HG02981 (cell line): ENCODE data around the gene PGBD5.

Experiments
- ATAC-seq: cut with Tn5 transposase; IDR thresholded peaks from one replicate; pipeline ENCODE4 v1.9.1; 2021; ENCODE audit warnings: mild to moderate bottlenecking, moderate library complexity; ENCODE audit not compliant: unreplicated experiment

PGBD5 gene

DNA sequence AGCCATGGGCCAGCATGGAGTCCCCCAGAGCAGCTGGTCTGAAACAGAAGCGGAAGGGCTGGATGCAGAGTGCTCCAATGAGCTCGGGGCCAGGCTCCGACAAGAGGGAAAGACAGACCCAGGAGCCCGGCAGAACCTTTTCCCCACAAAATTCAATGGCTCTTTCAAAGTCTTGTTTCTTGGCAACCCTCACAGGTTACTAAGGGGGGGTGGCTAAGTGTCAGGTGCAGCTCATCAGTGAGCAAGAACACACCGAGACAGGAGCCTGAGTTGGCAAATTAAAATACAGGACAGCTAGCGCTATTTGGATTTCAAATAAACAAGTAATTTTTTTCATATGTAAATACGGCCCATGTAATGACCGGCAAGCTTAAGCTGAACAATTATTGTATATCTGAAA lies 27.3 kb downstream of the PGBD5 start:
- no peak for ATAC-seq

DNA sequence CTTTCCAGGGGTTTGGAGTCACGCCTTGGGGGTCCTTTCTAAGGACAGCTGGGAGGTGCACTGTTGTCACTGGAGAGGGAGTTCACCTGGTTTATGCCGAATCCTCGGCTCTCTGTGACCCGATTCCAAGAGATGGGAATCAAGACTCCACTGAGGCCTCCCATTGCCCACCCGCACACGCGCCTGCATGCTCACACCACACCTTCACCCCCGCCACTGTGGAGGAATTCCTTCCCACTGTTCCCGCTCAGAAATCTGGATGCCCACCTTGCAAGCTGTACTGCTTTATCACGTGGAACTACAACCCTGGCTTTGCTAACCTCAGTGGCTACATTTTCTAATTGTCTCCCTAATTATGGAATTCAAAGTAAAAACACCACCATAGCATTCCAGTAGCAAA lies 29.2 kb downstream of the PGBD5 start:
- ATAC-seq: no peak

DNA sequence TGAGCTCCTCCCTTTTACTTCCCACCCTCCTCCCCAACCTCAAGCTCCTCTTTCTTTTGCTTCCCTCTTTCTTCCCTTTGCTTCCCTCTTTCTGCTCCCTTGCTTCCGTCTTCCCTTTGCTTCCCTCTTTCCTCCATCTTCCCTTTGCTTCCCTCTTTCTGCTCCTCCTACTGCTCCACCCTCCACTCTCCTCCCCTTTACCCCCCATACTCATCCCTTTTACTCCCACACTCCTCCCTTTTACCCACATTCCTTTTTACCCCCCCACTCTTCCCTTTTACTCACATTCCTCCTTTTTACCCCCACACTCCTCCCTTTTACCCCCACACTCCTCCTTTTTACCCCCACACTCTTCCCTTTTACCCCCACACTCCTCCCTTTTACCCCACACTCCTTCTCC lies 30.2 kb downstream of the PGBD5 start:
- no peak for ATAC-seq

DNA sequence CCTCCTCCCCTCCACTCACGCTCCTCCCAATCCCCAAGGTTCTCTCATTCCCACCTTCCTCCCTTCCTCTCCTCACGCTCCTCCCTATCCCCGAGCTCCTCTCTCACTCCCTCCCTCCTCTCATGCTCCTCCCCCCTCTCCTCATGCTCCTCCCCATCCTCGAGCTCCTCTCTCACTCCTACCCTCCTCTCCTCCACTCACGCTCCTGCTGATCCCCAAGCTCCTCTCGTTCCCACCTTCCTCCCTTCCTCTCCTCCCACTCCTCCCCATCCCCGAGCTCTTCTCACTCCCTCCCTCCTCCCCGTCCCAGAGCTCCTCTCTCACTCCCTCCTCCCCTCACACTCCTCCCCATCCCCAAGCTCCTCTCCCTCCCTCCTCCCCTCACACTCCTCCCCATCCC lies 31.4 kb downstream of the PGBD5 start:
- ATAC-seq: no peak

DNA sequence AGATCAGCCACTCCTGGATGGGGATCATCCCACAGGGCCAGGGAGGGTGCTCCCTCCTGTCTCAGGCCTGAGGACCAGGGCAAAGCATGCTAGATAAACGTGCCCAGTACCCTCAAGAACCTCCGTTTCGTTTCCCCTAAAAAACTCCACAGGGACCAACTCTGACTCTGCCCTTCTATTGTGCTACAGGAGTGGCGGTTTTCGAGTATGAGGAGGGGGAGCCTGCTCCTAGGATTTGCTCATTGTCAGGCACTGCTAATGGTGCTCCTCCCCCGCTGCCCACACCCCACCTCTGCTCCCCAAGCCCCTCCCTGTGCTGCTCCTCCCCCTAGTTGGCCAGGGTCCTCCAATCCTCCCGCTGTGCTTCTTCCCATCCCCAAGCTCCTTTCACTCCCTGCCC lies 32.0 kb downstream of the PGBD5 start:
- ATAC-seq: no peak

DNA sequence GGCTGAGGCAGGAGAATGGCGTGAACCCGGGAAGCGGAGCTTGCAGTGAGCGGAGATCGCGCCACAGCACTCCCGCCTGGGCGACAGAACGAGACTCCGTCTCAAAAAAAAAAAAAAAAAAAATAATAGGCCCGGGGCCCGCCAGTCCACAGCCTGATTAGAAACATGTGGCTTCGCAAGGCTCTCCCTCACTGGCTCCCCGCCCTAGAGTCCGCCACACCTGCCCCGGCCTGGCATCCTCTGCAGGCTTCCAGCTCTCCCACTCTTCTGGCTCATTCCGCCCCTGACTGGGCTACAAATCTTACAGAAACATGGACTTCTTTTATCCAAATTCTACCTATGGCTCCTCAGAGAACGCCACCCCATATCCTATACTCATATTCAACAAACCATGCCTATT lies 32.4 kb downstream of the PGBD5 start:
- ATAC-seq: no peak

DNA sequence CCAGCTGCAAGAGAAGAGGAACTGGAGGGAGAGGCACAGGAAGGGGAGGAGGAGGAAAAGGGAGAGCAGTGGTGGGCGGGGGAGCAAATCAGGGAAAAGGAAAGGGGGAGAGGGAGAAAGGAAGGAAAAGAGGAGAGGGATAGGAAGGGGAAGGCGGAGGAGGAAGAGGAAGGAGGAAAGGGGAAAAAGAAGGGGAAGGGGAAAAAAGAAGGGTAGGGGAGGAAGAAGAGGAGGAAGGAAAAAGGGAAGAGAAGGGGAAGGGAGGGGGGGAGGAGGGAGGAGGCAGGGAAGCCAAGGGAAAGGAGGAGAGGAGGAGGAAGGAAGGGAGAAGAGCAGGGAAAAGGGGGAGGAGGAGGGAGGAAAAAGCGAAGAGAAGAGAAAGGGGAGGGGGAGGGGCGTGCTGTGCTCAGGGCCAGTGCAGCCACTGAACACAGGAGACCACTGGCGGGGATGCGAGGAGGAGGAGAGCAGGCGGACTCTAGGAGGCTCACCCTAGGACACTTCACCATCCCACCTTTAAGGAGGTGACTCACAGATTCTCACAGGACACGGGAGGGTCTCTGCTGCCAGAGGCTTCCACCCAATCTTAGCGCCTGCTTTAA lies 33.1 kb downstream of the PGBD5 start:
- ATAC-seq: no peak

DNA sequence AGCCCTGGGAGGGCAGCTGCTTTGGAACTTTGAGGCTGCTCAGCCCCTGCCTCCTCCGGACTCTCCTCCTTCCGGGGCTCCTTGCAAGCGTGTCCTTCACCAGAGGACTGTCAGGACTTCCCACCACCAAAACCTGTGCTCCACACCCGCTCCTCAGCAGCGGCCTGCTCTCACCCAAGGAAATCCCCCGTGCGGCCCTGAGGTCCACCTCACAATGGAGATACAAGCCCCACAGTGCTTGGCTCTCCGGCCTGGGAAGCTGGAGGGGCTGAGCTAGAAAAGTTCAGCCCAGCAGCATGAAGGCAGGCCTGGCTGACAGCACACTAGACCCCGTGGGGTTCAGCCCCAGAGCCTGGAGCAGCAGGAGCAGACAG lies 33.6 kb downstream of the PGBD5 start:
- ATAC-seq: no peak

DNA sequence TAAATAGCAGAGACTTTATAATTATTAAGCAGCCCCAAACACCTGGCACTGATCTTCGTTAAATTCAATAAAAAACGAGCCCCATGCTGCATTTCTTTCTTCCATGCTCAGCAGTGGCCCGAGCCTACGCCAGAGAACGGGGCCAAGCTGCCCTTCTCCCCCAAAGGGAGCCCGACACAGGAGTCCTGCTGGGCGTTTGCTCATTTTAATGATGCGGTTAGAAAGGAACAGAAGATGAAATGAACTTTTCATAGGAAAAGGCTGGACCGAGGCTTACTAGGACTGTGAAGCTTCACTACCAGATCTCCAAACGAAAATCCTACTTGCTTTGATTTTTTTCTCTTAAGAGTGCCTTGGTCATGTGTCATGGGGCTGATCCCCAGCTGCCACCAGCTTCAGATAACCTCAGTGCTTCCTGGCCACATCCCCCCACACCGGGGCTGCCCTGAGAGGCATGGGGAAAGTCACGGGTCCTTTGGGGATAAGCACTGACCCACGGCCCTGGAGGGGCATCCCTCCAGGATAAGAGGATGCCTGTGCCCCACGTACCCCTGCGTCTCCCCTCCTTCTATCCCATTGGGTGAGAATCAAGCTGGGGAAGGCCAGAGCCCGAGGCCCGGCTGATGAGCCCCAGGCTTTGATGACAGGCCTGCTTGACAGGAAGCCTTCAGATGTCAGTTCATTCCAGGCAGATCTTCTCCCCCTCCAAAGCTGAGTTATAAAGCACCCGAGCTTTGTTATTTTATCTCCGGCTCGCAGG lies 34.2 kb downstream of the PGBD5 start:
- no peak for ATAC-seq

DNA sequence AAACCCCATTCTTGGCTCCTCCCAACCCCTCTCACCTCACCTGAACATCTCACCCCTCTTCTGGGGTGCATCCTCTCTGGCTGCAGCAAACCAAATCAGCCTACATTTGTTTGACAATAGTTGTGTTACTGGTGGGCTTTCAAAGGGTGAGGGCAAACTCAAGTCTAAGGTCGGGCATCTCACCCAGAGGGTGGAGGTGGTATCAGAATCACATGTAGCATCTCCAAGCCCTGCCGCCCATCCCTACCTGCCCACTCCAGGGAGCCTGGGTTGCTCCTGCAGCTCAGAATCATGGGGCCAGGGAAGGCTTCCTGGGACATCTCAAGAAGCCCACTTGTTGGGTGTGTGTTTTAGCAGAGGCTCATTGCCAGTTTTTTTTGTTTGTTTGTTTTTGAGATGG lies 35.8 kb downstream of the PGBD5 start:
- ATAC-seq: no peak

DNA sequence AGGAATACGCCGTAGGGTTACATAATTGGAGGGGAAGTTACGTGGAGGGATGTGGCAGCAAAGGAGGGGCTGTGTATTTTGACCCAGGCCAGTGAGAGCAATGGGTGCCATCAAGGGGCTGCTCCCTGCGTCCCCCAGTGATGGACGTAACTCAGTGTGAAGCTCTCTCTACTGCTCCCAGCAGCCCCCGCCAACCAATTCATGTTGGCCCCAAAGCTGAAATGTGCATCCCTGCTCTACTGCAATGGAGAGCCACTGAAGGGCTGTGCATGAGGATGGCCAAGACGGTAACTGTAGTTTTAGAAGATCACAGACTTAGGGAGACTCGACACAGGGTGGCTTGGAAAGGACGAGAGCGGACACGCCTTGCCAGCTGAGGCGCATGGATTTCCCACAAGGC lies 38.3 kb downstream of the PGBD5 start:
- ATAC-seq: no peak

DNA sequence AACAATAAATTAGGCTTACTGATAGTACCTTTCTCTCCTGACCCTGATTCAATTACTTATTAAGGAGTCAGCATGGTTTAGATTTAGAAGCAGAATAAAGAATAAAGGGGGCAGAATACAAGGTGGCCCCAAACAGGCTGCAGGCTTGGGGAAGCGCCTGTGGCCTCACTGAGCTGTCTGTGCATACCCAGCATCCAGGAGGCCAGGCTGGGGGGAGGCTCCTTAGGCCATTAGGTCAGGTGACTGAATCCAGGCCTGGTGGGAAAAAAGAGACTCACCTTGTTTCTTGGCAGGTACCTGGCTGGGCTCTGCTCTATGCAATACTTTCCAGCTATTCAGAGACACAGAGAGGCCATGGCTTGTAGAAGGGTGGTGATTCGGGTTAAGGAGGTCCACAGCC lies 38.8 kb downstream of the PGBD5 start:
- ATAC-seq: no peak

DNA sequence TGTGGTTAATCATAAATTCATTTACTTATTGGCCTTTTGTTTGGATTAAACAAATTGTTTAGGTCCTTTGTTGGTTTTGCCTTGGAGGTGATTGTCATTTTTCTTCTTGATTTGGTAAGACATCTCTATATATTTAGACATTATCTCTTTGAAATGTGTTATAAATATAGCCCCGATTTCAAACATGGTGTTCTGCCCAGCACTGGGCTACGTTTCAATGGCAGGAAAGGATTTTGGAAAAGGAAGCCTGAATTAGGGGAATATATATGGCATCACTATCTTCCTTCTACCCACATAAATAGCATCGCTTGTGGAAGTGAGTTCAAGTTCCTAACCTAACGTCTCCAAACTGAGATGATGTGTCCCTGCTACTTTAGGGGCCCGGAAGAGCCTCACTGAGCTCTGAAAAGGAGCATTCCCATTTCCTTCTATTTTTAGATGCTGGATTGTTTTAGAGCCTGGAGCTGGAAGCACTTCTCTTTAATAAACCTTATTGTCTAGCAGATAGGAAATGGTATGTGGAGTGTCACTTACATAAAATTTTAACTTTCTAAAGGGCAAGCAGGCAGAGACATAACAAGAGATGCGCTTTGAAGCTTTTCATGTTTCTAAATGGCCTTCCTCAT lies 39.4 kb downstream of the PGBD5 start:
- no peak for ATAC-seq

DNA sequence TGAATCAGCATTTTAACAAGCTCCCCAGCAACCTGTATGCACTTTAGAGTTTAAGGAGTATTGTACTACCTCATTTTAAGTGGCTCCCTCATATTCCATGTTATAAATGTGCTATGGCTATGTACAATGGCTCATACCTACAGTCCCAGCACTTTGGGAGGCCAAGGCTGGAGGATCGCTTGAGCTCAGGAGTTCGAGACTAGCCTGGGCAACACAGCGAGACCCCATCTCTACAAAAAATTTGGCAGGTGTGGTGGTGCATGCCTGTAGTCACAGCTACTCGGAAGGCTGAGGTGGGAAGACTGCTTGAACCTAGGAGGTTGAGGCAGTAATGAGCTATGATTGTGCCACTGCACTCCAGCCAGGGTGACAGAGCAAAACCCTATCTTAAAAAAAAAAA lies 40.2 kb downstream of the PGBD5 start:
- ATAC-seq: no peak

DNA sequence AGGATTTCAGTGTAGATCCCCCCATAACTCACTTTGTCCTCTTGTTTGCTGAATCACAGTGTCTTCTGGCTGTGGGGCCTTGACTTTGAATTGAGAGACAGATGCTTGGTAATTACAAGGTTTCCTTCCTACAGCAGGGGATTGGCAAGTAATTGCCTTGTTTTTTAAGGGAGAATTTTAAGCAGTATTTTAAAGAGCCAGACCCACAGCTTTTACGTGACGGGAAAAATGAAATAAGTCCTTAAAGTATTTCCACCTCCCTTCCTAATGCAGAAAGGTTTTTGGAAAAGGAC lies 41.0 kb downstream of the PGBD5 start:
- no peak for ATAC-seq

DNA sequence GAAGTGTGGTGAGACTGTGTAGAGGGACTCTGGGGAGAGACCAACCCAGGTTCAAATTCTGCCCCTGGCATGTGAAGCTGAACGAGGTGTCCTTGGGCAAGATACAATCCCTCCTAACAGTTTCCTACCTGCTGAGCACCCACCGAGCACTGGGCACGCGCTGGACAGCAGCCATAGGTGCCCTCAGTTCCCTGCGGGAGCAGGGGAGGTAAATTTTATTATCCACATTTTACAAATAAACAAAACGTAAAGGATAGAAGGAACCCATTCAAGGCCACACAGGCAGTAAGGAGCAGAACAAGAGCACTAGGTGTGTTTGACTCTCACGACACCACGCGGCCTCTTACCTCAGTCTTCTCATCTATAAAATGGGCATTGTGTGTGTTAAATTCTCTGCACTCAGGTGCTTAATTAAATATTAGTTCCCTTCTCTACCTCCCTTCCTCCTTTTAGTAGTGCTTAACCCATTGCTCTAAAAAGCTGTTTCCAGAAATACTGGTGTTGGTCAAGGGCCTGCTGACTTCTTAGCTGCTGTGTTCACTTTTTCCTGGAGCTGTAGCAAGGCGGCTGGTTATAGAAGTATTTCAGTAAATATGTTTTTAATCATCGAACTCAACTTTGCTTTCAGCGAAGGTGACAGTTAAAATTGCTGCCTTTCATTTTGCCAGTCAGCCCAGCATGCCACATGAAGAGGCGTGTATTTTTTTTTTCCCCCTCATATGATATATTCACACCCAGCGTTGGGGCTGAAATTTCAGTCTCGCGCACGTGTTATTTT lies 41.6 kb downstream of the PGBD5 start:
- no peak for ATAC-seq

DNA sequence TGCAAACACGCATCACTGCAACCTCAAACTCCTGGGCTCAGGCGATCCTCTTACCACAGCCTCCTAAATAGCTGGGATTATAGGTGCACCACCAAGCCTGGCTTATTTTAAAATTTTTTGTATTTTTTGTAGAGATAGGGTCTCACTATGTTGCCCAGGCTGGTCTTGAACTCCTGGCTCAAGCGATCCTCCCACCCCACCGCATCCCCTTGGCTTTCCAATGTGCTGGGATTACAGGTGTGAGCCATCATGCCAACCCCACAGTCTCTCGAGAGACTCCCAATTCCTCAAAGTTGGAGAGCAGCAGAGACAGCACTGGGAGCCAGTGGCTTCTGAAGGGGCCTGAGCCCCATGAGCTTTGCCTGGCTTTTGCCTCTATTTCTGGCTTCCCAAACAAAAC lies 42.7 kb downstream of the PGBD5 start:
- no peak for ATAC-seq

DNA sequence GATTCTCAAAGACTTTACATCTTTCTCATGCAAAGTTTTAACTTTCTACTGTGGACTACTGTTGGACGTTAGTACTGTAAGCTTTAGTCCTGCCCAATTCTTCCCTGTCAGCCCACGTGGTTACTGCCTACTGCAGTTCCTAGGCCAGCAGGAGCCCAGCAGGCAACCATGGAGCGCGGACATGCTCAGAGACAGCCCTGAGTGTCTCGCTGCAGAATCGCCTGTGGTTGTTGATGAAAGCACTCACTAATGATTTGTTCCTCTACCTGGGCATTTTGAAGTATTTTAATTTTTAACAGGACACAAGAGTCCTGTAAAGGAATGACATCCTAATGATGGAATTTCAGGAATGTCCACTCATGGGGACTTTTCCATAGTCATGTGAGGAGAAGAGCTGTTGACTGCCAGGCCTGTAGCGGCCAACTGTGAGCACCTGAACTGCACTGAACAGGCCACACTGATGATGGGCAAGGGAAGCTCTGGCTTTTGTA lies 44.1 kb downstream of the PGBD5 start:
- ATAC-seq: no peak

DNA sequence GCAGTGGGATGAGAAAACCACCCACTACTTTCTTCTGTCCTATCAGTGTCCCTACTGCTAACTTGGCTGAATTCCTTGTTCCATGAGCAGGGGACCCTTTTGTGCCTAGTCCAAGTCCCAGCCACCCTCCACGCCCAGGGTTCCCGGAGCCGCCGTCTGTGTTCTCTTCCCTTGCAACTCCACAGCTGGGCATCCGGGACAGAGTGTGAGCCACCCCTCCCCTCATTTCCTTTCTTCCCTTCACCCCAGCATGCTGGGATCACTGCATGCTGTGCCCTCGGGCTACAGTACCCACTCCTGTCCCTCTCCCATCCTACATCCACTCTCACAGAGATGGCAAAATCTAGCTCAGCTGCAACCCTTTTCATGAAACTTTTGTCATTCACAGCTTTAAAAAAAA lies 44.5 kb downstream of the PGBD5 start:
- ATAC-seq: no peak

DNA sequence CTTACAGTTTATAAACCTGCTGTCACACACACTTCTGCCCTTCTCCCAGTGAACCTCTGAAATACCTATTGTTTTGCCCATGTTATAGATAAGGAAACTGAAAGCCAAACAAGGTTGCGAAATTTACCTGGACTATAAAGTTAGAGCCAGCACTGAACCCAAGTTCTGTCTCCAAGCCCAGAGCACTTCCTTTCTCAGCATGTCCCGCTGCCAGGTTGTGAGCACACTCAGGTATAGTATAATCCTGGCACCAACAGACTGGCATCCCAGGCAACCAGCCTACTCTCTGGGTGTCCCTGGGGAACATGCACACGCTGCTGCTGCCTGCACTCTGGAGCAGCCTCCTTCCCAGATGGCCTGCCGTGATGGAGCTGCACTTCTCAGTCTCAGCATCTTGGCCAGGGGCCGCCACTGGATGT lies 45.1 kb downstream of the PGBD5 start:
- ATAC-seq: no peak

DNA sequence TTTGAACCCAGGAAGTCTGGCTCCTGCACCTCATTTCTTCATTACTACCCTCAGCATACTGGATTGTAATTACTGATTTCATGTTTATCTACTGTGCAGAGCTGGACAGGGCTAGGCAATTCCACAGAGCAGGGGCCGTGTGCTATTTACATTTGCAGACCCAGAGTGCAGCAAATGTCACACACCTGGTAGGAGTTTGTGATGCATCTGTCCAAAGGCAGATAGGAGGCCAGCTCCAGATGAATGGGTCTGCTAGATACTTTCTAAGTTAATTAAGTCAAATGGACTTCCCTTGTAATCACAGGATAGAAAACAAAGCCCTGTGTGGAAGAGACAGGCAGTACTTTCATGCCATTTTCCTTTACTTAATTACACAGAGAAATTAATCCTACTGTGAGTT lies 46.2 kb downstream of the PGBD5 start:
- no peak for ATAC-seq

DNA sequence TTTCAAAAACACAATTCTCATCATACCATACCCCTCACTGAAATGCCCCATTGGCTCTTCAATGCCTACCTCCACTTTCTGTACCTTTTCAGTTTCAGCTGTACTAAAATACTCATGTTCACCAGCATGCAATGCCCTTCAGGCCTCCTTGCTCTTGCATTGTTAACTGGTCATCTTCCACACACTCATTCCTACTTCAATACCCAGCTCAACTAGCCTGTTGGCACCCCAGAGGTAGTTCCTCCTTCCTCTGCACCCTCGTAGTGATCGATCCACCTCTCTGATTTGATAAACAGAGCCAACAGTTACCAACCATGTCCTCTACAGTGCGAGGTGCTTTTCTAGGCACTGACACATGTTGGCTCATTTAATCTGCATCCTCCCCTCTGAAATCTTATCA lies 46.7 kb downstream of the PGBD5 start:
- no peak for ATAC-seq
